HG03108 (cell line): ENCODE data around the gene MVD.

Experiments used
- ATAC-seq: cut with Tn5 transposase; IDR thresholded peaks from one replicate; pipeline ENCODE4 v1.9.1; 2021; ENCODE audit warnings: moderate library complexity; ENCODE audit not compliant: unreplicated experiment

MVD gene

DNA sequence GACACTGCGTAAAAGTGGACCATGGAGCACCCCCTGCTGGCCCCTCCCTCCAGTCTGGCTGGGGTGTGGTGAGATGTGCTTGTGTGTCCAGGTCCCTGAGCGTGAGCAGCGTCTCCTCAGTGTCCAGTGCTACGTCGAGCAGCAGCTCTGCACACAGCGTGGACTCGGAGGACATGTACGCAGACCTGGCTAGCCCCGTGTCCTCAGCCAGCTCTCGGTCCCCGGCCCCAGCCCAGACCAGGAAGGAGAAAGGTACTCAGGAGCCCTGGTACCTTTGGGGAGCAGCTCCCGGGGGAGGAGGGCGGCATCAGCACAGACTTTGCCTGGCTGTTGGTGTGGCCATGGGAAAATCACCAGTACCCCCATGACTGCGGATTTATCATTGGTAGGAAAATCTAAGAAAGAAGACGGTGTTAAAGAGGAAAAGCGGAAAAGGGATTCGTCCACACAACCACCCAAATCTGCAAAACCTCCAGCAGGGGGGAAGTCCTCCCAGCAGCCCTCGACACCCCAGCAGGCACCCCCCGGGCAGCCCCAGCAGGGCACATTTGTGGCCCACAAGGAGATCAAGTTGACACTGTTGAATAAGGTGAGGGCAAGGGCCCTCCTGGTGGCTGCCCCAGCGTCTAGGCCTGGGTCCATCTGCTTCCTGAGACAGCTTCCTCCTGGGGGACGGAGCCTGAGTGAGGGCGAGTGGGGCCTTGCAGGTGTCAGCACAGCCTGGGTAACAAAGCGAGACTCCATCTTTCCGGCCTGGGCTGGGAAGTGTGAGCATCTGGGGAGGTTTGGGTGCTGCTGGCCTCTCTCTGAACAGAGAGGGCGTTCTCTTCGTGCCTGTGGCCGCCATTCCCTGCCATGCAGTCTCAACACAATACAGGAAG is 35.1 kb downstream of the MVD start:
- no peak for ATAC-seq

DNA sequence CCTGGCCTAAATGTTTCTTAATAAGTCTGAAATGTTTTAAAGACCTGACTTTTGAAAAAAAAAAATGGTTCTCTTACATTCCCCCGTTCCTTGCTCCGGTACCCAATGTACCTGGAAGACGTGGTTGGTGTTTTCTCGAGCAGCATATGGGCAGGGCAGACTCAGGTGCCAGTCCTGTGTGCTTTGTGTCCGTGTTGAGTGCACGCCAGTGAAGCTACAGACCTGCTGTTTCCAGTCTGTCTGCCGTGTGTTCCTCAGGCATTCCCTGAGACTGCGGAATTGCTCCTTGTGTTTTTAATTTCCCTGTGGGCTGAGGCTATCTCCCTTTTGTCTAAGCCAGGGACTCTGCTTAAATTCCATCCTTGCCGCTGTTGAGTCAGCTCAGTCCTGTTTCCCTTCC is 36.2 kb downstream of the MVD start:
- no peak for ATAC-seq

DNA sequence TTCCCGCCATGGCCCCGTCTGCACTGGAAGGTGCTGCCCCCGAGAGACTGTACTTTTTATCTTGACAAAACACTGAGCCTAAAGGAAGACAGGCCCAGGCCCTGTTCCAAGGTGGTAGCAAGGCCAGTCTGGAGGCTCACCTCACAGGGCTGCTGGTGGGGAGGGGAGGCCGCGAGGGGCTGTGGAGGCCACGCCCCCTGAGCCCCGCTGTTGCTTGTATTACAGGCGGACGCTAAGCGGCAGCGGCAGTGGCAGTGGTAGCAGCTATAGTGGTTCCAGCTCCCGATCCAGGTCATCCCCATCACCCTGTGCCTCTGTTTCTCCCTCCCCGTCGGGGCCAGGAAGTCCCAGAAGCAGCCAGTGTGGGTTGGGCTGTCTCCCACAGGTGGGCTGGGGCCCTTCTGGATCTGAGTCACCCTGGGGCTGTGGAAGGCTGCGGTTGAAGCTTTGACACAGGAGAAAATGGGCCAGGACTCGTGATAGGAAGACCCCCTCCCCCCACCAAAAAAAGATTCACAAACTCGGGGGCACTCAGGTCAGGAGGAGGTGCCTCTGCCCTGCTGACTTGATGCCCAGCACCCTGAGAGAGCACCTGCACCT is 37.8 kb downstream of the MVD start:
- ATAC-seq = no peak

DNA sequence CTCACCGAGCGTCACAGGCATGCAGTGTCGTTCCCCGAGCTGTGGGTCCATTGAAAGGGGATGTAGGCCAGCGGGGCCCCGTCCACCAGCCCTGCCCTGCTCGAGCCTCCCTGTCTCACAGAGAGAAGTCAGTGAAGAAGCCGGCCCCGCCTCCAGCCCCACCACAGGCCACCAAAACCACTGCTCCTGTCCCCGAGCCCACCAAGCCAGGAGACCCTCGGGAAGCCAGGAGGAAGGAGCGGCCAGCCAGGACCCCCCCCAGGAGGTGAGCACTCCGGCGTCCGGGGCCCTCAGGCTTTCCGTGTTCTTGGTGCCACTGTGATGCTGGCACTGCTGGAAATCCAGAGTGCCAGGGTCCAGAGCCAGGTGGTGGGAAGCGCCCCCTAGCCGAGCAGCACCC is 38.4 kb downstream of the MVD start:
- ATAC-seq = no peak

DNA sequence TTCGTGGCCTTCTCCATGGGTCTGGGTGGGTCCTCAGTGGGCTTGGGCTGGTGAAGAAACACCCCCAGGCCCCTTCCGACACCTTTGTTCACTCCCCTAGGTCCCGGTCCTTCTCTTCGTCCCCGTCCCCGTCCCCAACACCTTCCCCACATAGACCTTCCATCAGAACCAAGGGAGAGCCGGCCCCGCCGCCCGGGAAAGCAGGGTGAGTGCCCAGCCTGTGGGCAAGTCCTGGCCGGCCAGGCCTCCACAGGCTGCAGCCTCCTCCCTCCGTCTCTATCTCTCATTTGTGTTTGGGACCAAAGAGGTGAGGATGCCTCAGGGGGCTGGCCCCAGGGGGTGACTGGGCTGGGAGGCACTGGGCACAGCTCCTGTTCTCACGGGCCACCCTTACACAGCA is 39.0 kb downstream of the MVD start:
- ATAC-seq = no peak

DNA sequence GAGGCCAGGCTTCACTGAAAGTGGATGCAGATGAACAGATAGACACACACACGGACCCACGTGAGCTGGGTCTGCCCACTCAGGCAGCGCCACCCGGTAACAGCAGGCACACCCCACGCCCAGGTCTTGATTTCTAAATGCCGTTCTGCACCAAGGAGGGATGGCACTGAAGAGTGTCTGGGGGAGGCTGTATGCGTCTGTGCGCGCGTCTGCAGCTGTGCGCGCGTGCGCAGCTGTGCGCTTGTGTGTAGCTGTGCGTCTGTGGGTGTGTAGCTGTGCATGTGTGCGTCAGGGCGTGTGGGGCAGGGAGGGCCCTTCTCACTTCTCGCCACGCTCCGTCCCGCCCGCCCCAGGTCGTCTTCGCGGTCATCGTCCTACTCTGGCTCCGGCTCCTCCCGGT is 40.0 kb downstream of the MVD start:
- ATAC-seq = no peak

DNA sequence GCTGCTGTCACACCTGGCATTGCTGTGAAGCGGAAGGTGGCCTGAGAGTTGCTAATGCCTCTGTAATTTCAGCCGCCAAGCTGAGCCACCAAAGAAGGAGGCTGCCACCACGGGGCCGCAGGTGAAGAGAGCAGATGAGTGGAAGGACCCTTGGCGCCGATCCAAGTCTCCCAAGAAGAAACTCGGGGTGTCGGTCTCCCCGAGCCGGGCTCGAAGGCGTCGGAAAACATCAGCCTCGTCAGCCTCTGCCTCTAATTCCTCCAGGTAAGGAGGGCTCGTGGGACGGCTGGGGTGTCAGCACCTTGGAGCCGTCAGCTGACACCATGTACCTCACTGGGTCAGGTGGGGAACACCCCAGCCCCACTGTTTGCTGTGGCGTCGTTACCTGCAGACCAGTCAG is 40.8 kb downstream of the MVD start:
- no peak for ATAC-seq

DNA sequence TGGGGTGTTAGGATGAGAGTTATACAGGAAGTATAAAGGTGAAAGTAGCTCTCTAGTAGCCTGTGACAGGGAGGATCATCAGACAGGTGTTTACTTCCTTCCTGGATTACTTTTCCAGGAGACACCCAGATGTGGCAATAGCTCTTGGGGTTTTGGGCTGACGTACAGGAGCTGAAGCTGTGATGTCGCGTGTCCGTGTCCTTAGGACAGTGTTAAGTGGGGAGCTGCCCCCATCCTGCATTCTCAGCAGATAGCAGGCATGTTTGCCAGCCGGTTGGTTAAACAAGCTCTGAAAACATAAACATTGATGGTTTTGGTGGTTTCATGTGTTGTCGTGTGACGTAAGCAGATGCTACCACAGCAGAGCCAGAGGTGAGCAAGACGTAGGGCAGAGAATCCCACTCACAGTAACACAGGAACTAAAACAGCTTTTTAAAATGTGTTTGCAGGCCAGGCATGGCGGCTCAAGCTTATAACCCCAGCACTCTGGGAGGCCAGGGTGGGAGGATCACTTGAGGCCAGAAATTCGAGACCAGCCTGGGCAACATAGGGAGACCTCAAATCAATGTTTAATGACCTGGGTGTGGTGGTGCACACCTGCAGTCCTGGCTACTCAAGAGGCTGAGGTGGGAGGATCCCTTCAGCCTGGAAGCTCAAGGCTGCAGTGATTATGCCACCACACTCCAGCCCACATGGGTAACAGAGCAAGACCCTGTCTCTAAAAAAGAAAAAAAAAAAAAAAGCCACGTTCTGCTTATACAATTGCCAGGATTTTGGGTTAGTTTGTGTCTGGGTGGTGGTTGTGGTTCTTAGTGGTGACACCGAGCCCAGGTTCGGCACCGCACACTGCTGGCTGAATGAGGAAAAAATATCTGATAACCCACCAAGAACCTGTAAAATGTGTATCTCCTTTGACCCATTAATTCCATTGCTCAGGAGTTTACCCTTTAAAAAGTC is 42.8 kb downstream of the MVD start:
- no peak for ATAC-seq

DNA sequence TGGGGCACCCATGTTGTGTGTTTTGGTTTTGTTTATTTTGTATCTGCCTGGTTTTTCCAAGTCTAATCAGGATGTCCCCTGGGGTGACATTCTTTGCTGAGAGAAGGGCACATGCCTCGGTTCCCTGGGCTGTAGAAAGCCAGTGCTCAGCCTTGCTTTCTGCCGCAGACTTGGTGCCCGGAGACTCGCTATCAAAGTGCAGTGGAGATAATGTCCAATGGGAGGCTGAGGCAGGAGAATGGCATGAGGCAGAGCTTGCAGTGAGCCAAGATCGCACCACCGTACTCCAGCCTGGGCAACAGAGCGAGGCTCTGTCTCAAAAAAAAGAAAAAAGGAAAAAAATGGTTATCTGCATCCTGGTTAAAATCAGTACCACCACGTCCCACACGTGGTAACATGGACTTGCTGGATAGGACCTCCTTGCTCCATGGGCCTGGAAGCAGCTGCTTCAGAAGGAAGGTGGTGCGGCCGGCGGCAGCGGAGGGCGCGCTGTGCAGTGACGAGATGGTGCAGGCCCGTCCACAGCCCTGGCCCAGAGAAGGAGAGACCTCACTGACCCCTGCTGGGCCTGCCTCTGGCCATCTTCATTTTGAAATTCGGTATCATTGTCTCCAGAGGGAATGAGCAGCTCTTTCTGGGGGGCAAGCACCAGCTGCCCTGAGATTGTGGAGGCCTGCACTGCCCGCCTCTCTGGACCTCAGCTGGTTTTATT is 43.8 kb downstream of the MVD start:
- no peak for ATAC-seq

DNA sequence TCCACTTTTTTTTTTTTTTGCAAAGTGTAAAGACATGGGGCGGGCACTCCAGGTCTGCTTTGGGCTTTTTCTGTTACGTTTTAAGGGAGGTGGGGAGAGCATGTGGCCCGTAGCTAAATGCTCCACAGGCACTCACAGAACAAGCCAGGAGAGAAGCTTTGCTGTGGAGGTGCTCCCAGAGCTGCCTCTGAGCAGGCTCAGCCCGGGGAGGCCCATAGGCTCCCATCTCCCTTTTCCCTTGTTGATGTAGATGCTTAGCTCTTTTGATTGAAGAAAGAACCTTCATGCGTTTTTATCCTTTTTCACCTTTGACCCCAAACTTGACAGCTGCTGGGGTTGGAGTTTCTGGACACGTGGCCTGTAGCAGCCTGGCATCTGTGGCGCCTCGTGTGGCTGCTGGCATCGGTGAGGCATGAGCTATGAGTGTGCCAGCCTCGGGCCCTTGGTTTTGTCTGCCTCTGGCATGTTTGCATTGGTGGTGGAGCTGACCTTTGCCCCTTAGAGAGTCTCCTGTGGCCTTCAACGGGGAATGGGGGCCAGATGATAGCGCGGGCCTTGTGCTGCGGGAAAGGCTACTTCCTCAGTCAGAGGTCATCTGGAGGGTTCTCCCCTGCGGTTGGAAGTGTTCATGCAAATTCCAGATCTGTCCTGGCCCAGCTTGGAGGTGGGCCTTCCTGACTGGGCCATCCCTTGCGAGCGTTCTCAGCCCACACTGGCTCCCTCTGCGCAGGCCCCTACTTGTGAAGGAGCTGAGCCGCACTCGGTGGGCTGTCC is 44.5 kb downstream of the MVD start:
- no peak for ATAC-seq

DNA sequence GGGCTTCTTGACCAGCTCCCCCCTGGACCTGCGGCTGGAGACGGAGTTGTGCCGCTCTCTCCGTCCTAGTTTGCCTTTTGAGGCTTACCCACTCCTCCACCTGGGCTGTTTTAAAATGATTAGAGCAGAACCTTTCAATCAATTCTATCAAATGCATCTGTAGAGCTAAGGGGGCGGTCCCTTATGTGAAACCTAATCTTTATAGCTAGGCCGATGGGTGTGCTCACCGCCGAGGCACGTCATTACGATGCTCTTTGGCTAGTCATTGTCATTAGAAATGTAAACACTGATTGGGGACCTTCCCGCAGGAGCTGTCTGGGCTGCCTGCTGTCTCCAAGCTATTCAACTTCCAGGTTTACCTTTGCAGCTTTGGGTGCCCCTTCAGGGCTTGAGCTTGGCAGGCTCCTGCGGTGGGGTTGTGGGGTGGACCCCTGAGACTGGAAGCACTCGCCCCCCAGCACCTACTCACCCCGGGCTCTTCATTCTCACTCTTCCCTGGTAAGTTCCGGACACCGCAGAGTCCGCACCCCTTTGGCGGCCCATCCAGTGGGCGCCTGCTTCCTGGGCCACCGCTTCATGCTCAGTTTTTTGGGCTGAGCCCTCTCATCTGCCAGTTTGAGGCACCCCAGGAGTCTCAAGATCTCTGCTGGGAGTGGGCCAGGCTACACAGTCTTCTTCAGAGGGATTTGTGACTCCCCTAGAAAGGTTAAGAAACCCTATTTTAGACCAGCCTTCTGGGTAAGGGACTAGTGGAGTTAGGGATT is 45.4 kb downstream of the MVD start:
- ATAC-seq = no peak

DNA sequence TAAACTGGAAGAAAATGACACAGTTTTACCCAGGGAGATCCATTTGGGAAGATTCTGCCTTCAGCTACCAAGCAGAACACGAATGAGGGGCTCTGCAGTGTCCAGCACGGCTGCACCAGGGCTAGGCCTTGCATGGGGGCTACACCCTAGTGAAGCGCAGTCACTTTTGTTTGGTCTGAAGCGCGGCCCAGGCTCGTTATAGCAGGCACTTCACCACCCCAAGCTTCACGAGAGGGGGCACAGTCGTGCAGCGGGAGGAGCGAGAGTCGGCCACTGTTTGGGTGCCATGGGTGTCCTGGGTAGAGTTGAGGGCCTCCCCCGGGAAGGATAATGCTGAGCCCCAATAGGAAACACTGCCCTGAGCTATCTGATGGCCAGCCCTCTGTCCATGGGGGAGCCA is 46.2 kb downstream of the MVD start:
- no peak for ATAC-seq

DNA sequence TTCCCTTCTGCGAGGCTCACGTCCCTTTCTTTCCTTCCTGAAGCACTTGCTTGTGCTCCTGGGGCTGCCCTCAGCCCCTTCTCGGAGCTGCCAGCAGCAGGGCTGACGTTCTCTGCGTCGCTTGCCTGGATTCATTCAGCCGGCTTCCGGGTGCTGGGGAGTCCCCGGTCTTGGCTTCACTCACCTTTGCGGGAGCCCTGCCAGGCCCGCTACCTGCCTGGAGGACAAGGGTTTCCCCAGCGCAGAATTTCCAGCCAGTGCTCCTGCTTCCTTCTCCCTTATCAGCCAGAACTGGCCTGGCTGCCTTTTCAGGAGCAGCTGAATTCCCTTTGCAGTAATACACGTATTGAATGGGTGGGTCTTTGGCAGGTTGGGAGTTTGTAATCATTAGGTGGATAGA is 46.6 kb downstream of the MVD start:
- no peak for ATAC-seq

DNA sequence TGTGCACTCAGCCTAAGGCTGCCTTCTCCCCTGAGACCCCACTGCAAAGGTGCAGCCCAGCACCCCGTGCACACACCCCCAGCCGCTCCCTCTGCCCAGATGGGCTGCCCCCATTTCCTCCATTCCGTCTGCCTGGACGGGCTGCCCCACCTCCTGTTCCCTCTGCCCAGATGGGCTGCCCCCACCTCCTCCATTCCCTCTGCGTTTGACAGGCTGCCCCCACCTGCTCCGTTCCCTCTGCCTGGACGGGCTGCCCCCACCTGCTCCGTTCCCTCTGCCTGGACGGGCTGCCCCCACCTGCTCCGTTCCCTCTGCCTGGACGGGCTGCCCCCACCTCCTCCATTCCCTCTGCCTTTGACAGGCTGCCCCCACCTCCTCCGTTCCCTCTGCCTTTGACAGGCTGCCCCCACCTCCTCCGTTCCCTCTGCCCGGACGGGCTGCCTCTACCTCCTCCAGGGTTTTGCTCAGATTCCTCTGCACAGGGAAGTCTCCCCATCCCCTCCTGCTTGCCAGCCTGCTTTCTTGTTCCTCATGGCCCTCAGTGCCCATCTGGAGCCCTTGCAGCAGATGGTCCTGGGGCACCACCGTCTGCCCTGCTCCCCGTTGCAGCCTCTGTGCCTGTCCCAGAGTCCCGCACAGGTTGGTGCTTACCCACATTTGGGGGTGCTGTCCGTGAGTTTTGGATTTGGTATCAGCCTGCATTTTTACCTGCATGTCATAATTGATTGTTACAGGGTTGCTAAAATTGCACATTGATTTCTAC is 47.9 kb downstream of the MVD start:
- no peak for ATAC-seq

DNA sequence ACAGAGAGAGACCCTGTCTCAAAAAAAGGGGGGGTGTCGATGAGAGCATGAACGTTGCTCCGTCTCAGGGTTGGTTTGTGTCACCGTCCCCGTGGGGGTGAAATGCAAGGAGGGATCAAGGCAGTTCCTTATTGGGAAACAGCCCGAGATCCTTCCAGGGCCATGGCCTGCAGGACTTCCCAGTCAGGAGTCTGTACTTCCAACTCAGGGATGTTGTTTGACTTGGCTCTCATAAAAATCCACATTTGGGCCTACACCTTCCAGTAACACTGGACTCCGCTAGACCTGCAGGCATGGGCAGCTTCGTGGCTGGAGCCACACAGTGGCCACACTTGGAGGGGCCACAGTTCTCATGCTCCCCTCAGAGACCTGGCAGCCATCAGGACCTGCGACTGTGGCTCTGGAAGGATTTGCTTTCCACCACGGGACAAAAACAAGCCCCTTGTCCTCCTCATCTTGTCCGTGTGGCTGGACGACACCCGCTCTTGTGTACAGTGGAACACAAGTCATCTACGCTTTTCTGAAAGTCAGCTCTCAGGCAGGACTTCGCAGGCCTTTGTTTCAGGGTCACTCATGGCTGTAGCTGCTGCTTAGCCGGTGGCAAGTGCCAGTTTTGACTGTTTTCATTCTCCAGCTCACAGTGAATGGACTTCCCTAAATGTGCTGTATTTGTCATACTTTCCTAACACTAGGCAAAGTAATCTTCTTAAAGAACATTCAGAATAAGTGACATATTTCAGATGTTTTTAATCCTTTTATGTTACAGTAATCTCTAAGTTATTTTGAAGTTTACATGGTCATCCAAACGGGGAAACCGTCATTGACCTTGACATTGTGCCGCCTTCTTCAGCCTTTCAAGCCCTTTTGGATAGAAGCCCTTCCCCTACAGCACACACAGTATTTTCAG is 48.7 kb downstream of the MVD start:
- no peak for ATAC-seq

DNA sequence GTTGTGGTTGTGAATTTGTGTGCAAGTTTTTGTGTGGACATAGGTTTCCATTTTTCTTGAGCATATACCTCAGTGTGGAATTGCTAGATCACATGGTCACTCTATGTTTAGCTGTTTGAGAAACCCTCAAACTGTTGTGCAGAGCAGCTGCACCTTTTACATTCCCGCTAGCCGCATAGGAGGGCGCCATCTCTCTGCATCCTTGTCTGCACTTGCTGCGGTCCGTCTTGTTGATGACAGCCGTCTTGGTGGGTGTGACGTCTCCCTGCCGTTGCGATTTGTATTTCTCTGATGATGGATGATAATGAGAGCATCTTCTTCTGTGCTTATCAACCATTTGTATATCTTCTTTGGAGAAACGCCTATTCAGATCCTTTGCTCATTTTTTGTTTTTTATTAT is 49.6 kb downstream of the MVD start:
- ATAC-seq = no peak

DNA sequence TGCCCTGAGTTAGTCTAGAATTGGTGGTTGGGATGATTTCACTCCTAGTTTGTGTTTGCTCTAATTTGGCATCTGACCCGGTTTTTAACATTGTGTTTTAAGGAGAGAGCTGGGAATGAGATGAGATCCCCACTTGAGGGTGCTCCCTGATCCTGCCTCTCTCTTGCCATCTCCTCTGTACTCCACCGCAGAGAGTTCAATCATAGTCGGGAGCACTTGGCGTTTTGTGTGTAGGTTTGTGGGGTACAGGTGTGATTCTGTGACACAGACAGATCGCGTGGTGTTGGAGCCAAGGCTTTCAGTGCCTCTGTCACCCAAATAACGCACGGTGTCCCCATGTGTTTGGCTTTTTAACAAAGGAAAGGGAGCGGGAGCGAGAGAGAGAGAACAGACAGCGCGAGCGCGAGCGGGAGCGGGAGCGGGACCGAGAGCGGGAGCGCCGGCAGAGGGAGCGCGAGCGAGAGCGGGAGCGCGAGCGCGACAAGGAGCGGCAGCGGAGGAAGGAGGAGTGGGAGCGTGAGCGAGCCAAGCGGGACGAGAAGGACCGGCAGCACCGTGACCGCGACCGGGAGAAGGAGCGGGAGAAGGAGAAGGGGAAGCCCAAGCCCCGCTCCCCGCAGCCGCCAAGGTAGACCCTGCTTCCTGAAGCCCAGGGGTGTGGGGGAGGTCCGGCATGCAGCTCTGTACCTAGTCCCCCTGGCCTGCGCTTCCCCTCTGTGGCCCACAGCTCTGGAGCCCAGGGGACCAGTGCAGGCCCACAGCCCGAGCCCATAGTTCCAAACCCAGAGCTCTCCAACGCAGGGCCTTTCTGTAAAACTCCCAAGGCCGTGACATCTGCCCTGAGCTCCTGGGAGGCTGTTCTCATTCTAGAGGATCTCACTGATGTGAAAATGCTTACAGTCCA is 51.7 kb downstream of the MVD start:
- no peak for ATAC-seq
